ENCODE results near the gene ATXN3. TPM values are rescaled to one million over a fixed set of nuclear protein-coding genes. Genes with fewer than 3 reads are reported as not detected.

ATXN3 gene
- 21.3 to 45.4 TPM (median 23.1 TPM) in 5 replicates for total RNA-seq (2022; extraction: Qiagen RNA extraction)

DNA sequence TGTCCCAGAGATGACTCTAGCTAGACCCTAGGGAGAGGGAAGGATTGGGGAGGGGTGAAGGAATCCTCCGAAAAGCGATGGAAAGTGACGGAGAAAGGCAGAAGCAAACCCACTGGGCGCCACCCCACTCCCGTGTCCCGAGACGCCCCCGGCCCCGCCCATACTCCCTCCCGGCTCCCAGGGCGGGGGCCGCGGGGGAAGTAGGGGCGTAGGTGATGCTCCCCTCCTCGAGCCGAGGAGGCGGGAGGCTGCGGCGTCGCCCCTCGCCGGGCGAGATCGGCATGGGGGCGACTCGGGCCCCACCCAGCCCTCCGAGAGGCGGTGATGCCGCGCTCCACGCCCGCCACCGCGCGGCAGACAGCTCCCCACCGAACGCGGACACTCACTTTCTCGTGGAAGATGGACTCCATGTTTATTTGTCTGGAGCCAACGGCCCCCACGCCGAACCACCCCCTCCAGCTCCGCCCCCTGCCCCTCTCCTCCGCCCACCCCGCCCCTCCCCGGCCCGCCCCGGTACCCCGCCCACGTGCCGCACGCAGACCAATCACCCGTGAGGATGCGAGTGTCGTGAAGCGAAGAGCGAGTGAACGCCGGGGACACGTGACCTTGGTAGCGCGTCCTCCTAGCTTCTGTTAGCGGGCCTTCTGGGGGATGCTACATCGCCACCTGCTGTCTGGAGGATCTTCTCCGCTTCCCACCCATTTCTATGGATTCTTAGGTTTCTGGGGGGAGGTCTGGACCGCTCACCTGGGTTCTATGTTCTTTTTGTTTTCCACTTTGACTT lies at the start of gene ATXN3:
ATXN3 (minus strand) TSS at position 440 of the 784 bp plus-strand sequence; CDS start at position 410, 30 bp downstream.

DNA sequence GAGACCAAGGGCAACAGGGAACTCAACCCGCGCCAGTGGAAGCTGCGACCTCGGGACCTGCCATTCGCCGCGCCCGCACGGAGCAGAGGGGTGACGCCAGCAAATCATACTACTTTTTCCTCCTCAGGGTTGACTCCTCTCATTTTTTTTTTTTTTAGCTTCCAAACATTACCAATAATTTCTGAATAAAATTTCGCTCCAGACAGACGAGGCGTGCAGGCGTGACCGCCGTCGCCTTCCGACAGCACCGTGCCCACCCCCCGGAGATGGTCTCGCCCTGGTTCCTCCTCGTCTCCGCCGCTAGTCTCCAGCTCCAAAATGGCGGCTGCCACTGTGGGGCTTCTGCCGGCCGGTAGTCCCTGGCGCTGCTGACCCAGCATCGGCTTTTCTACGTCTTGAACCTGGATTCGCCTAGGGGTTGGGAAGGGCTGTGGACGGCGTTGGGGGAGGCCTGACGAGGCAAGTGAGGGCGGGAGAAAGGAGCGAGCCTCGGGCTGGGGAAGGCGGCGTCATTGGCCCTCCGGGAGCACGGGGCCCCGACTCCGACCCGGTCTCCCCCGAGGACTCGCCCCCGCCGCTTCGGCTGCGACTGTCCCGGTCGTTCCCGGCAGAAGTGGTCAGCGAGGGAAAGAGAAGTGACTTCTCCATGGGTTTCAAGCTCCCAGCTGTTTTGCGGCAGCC lies 15.4 kb upstream of the ATXN3 start, which contains the start of the genes CPSF2 and NDUFB1:
CPSF2 (plus strand) TSS at position 300 of the 681 bp plus-strand sequence. CDS start 9,016 bp downstream, outside the sequence.
NDUFB1 (minus strand) TSS at position 37 of the 681 bp plus-strand sequence. CDS start 4,069 bp downstream, outside the sequence.

DNA sequence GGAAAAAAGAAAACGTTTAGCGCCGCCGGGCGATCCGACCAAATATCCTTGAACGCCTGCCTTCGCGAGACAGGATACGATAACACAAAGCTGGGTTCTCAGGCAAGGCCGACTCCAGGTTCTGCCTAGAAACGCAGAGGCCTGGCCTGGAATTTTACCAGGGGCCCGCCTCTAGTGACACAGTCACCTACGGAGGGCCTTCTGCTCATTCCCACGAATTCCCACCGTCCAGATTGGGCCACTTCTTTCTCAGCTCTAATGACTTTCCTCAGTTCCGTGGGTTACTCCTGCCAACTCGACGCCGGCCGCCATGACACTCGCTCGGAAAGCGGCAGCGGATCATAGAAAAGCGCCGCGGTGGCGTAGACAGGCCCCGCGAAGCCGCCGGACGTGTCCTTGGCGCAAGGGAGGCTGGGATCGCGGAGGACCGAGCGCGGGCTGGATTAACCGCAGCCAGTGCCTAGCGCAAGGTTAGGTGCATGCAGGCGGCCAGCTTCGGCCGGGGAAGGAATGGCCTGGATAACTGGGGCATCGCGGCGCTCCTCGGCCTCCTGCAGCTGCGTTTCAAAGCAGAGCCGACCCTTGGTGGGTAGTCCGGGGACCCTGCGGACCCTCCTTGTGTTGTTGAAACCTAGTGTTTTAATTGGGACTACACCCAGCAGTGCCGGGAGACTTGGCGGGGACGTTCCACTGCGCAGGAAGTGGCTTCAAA lies 66.5 kb downstream of the ATXN3 start, which contains the start of gene TRIP11:
TRIP11 (minus strand) TSS at position 341 of the 712 bp plus-strand sequence. CDS start 374 bp downstream, outside the sequence.

Other genes starting within 250 kb of the ATXN3 start
- gene TC2N, start 239.0 kb downstream of the ATXN3 start, total RNA-seq (2022; extraction: Qiagen RNA extraction): 0.49 to 1.0 TPM (median 0.82 TPM) in 5 replicates
- 4.7 to 6.2 TPM (median 5.0 TPM) in 5 replicates for gene FBLN5, start 158.9 kb downstream of the ATXN3 start, total RNA-seq (2022; extraction: Qiagen RNA extraction)
- 5.9 to 9.8 TPM (median 9.1 TPM) in 5 replicates for gene TRIP11, start 66.5 kb downstream of the ATXN3 start, total RNA-seq (2022; extraction: Qiagen RNA extraction)
- gene NDUFB1, start 15.1 kb upstream of the ATXN3 start, total RNA-seq (2022; extraction: Qiagen RNA extraction): 318 to 350 TPM (median 330 TPM) in 5 replicates
- gene CPSF2, start 15.4 kb upstream of the ATXN3 start, total RNA-seq (2022; extraction: Qiagen RNA extraction): 34.6 to 44.6 TPM (median 38.5 TPM) in 5 replicates
- 0.06 to 0.22 TPM (median 0.20 TPM) in 5 replicates for gene SLC24A4, start 216.6 kb upstream of the ATXN3 start, total RNA-seq (2022; extraction: Qiagen RNA extraction)

Data from A549 treated with Hydrocortisone at 1 μM for 4 hours (cell line).